Neural progenitor cell (in vitro differentiated cells): Measurements from ENCODE around the gene CD9. TPM values are rescaled to one million over a fixed set of nuclear protein-coding genes. Genes with fewer than 3 reads are reported as not detected.

Experiments used
- DNase-seq: peaks from one replicate; pipeline ENCODE4 v3.0.0-alpha.2; 2016; ENCODE audit warnings: low spot score
- H2AFZ ChIP-seq: fragments of 200-600 bp; sonication (generic); replicated peaks from 2 replicates; pipeline ENCODE4 v1.6.1; 2016; ENCODE audit warnings: antibody characterized with exemption
- H3F3A ChIP-seq: fragments of 200-600 bp; sonication (generic); 2 replicates; pipeline ENCODE4 v1.6.1; 2016; ENCODE audit warnings: antibody characterized with exemption, low read depth
- H3K27ac ChIP-seq: fragments of 200-600 bp; sonication (generic); 2 replicates; pipeline ENCODE4 v1.5.1; 2016; ENCODE audit warnings: mild to moderate bottlenecking
- H3K27me3 ChIP-seq: fragments of 200-600 bp; sonication (generic); 2 replicates; pipeline ENCODE4 v1.6.1; 2016; ENCODE audit warnings: mild to moderate bottlenecking, moderate library complexity
- H3K36me3 ChIP-seq: fragments of 200-600 bp; sonication (generic); 2 replicates; pipeline ENCODE4 v1.5.1; 2016
- H3K4me1 ChIP-seq: fragments of 200-600 bp; sonication (generic); 2 replicates; pipeline ENCODE4 v1.6.1; 2016; ENCODE audit warnings: mixed run types
- H3K4me2 ChIP-seq: fragments of 200-600 bp; sonication (generic); 2 replicates; pipeline ENCODE4 v1.6.1; 2016
- H3K4me3 ChIP-seq: fragments of 200-600 bp; sonication (generic); 2 replicates; pipeline ENCODE4 v1.5.1; 2016
- H3K79me2 ChIP-seq: fragments of 200-600 bp; sonication (generic); 2 replicates; pipeline ENCODE4 v1.6.1; 2016; ENCODE audit warnings: low read depth
- H3K9ac ChIP-seq: fragments of 200-600 bp; sonication (generic); 2 replicates; pipeline ENCODE4 v1.6.1; 2016
- H3K9me3 ChIP-seq: fragments of 200-600 bp; sonication (generic); 2 replicates; pipeline ENCODE4 v1.5.1; 2016; ENCODE audit warnings: low read depth
- H4K20me1 ChIP-seq: fragments of 200-600 bp; sonication (generic); 2 replicates; pipeline ENCODE4 v1.6.1; 2016; ENCODE audit warnings: low read depth
- H3K27ac Mint-ChIP-seq: 3 replicates; pipeline ENCODE4 v1.8.0; 2021; ENCODE audit warnings: mixed read lengths
- H3K27me3 Mint-ChIP-seq: 2 replicates; pipeline ENCODE4 v1.8.0; 2022; ENCODE audit warnings: low read depth, mild to moderate bottlenecking, inconsistent platforms, moderate library complexity, mixed read lengths; ENCODE audit not compliant: insufficient read depth
- H3K36me3 Mint-ChIP-seq: 3 replicates; pipeline ENCODE4 v1.8.0; 2021; ENCODE audit warnings: mixed read lengths
- H3K4me1 Mint-ChIP-seq: 3 replicates; pipeline ENCODE4 v1.8.0; 2021; ENCODE audit warnings: mixed read lengths
- H3K4me3 Mint-ChIP-seq: 3 replicates; pipeline ENCODE4 v1.8.0; 2021; ENCODE audit warnings: mild to moderate bottlenecking, moderate library complexity, mixed read lengths
- H3K9me3 Mint-ChIP-seq: 3 replicates; pipeline ENCODE4 v1.8.0; 2020; ENCODE audit warnings: mixed read lengths
- EZH2 ChIP-seq: fragments of 200-600 bp; sonication (generic); IDR thresholded peaks from 2 replicates; pipeline ENCODE4 v1.6.1; 2017; ENCODE audit warnings: antibody characterized with exemption, mild to moderate bottlenecking, moderate library complexity
- EZH2phosphoT487 ChIP-seq: fragments of 200-600 bp; sonication (generic); IDR thresholded peaks from 2 replicates; pipeline ENCODE4 v1.6.1; 2017; ENCODE audit warnings: antibody characterized with exemption
- total RNA-seq: library from RNA; depleted of rRNA; stranded (reverse); fragments of >200 nt; gene quantifications from 2 replicates; pipeline ENCODE4 v1.2.3, GENCODE V29; 2015; ENCODE audit warnings: low replicate concordance
- TF ChIP-seq, protein P1 (sequence below): fragments of 200-600 bp; sonication (generic); IDR thresholded peaks from 2 replicates; pipeline ENCODE4 v1.5.1; 2017; ENCODE audit warnings: antibody characterized with exemption, mild to moderate bottlenecking

Gene CD9
- total RNA-seq, 1 donor from 2014 or later: 3.6 TPM

- H3K4me1 Mint-ChIP-seq: peaks cover 71% of the 10 kb centered on the region
- H3K79me2 ChIP-seq: no peaks in the 10 kb centered on the region
- peaks cover 41% of the 10 kb centered on the region for H3K4me1 ChIP-seq
- H2AFZ ChIP-seq: no peak overlapping the region
- H3K9me3 Mint-ChIP-seq: no peaks in the 10 kb centered on the region
- H3K27ac Mint-ChIP-seq: peak overlapping the region; percentile 24
- H3K27ac ChIP-seq: no peak overlapping the region
- no peak overlapping the region for H3K4me3 ChIP-seq
- TF ChIP-seq EZH2phosphoT487: no peak
- no peak for TF ChIP-seq EZH2
- TF ChIP-seq, protein P1, sequence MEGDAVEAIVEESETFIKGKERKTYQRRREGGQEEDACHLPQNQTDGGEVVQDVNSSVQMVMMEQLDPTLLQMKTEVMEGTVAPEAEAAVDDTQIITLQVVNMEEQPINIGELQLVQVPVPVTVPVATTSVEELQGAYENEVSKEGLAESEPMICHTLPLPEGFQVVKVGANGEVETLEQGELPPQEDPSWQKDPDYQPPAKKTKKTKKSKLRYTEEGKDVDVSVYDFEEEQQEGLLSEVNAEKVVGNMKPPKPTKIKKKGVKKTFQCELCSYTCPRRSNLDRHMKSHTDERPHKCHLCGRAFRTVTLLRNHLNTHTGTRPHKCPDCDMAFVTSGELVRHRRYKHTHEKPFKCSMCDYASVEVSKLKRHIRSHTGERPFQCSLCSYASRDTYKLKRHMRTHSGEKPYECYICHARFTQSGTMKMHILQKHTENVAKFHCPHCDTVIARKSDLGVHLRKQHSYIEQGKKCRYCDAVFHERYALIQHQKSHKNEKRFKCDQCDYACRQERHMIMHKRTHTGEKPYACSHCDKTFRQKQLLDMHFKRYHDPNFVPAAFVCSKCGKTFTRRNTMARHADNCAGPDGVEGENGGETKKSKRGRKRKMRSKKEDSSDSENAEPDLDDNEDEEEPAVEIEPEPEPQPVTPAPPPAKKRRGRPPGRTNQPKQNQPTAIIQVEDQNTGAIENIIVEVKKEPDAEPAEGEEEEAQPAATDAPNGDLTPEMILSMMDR: no peak
- H3K27me3 Mint-ChIP-seq: peaks cover 11% of the 10 kb centered on the region
- H3K36me3 Mint-ChIP-seq: peaks cover 2% of the 10 kb centered on the region
- no peak overlapping the region for H3K4me2 ChIP-seq
- no peaks in the 10 kb centered on the region for H3K27me3 ChIP-seq
- no peak overlapping the region for H3K9ac ChIP-seq
- no peak for DNase-seq
- no peaks in the 10 kb centered on the region for H3K9me3 ChIP-seq
- H4K20me1 ChIP-seq: no peaks in the 10 kb centered on the region
- H3F3A ChIP-seq: peaks cover 6% of the 10 kb centered on the region
- no peaks in the 10 kb centered on the region for H3K36me3 ChIP-seq
- H3K4me3 Mint-ChIP-seq: no peak overlapping the region
Observed at GRCh38 chr12:6231359-6232268, 31.4 kb downstream of the CD9 start.

- Mint-ChIP-seq H3K9me3 (no peaks in the 10 kb centered on the region), H3K27me3 (peaks cover 11% of the 10 kb centered on the region), H3K4me3 (no peak overlapping the region), H3K36me3 (peaks cover 2% of the 10 kb centered on the region), H3K4me1 (peaks cover 63% of the 10 kb centered on the region), H3K27ac (peak overlapping the region; percentile 89)
- no peak overlapping the region for H3K4me3 ChIP-seq
- H3K4me2 ChIP-seq: peak overlapping the region; percentile 7
- no peak overlapping the region for H3K9ac ChIP-seq
- peak overlapping the region; percentile 52 for H2AFZ ChIP-seq
- H3K4me1 ChIP-seq: peaks cover 41% of the 10 kb centered on the region
- H3K9me3 ChIP-seq: no peaks in the 10 kb centered on the region
- H3K27ac ChIP-seq: no peak overlapping the region
- H3K36me3 ChIP-seq: no peaks in the 10 kb centered on the region
- no peak for DNase-seq
- TF ChIP-seq, protein P1: peak; percentile 6
- TF ChIP-seq EZH2 (no peak), EZH2phosphoT487 (no peak)
- H3K27me3 ChIP-seq: no peaks in the 10 kb centered on the region
- no peaks in the 10 kb centered on the region for H3K79me2 ChIP-seq
- H4K20me1 ChIP-seq: no peaks in the 10 kb centered on the region
- peaks cover 6% of the 10 kb centered on the region for H3F3A ChIP-seq
Observed at GRCh38 chr12:6233121-6233971, 33.1 kb downstream of the CD9 start.

DNA sequence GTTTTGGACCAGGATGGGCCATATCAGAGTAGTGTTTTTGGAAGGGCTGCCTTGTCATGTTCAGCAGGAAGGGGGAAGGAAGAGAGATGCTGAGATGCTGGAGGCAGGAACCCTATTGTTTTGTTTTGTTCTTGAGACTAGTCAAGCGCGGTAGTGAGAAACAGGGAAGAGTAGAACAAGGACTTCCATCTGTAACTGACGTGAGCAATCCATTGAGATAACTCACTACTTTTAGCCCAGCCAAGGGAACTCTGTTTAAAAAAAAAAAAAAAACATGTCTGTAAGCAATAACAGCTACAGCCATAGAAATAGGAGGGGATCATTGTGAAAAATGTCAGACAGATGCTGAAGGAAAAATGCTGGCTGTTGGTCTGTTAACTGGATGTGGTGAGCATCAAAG, 34.0 kb downstream of the CD9 start:
- H3K4me3 ChIP-seq: no peak overlapping the region
- H3K9me3 ChIP-seq: no peaks in the 10 kb centered on the region
- Mint-ChIP-seq H3K36me3 (peaks cover 2% of the 10 kb centered on the region), H3K27ac (peak overlapping the region; percentile 89), H3K9me3 (no peaks in the 10 kb centered on the region), H3K27me3 (peaks cover 11% of the 10 kb centered on the region), H3K4me1 (peaks cover 58% of the 10 kb centered on the region), H3K4me3 (no peak overlapping the region)
- peaks cover 39% of the 10 kb centered on the region for H3K4me1 ChIP-seq
- no peaks in the 10 kb centered on the region for H4K20me1 ChIP-seq
- H3K27ac ChIP-seq: no peak overlapping the region
- no peaks in the 10 kb centered on the region for H3K36me3 ChIP-seq
- H3K9ac ChIP-seq: no peak overlapping the region
- DNase-seq: no peak
- H3K27me3 ChIP-seq: no peaks in the 10 kb centered on the region
- H3K4me2 ChIP-seq: no peak overlapping the region
- TF ChIP-seq, protein P1: no peak
- TF ChIP-seq EZH2: no peak
- TF ChIP-seq EZH2phosphoT487: no peak
- no peaks in the 10 kb centered on the region for H3K79me2 ChIP-seq
- H3F3A ChIP-seq: peaks cover 6% of the 10 kb centered on the region
- no peak overlapping the region for H2AFZ ChIP-seq
